EL (cell line): Measurements from ENCODE around the gene HECW1.

Source experiments
- DNase-seq: peaks from one replicate; pipeline ENCODE4 v3.0.0-alpha.2; 2016

The HECW1 gene

DNA sequence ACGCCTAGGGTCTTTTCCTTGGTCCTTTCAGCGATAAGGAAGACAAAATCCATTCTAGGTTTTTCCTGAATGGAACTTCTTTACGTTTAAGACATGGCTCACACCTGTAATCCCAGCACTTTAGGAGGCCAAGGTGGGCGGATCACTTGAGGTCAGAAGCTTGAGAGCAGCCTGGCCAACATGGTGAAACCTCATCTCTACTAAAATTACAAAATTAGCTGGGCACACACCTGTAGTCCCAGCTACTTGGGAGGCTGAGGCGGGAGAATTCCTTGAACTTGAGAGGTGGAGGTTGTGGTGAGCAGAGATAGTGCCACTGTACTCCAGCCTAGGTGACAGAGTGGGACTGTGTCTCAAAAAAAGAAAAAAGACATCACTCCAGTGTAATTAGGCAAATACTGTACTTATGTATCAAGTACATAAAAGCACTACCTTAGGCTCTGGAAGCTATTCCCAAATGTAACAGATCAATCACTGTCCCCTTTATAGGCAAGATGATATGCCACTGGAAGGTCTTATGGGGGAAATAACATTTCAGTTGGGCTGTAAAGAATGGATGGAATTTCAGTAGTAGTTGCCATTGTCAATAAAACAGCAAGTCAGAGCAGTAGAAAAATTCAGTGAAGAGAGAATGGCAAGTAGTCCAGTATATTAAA is 476.2 kb downstream of the HECW1 start:
- no peak for DNase-seq

DNA sequence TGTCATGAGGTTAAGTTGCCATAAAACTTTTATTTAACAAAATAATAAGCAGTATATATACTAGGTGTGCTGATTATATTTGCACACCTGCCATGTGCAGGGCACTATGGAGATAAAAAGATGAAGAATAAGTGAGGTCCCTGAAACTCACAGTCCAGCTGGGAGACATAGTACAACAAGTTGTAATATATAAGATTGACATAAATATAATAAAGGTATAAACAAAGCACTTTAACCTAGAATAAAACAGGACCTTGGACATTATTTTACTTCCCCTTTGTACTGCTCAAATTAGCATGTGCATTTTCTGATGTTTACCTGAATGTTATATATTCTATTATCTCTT is 476.7 kb downstream of the HECW1 start:
- DNase-seq, result no peak

DNA sequence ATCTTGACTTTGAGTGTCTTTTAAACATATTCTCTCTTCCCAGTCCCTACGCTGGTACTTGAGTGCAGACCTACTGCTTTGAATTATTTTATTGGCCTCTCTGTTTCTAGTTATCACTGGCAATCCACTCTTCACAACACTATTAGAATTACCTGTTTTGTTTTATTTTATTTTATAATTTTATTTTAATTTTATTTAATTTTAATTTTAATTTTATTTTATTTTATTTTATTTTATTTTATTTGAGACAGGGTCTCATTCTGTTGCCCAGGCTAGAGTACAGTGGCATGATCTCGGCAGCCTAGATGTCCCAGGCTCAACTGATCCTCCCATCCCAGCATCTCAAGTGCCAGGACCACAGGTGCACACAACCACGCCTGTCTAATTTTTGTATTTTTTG is 477.3 kb downstream of the HECW1 start:
- no peak for DNase-seq

DNA sequence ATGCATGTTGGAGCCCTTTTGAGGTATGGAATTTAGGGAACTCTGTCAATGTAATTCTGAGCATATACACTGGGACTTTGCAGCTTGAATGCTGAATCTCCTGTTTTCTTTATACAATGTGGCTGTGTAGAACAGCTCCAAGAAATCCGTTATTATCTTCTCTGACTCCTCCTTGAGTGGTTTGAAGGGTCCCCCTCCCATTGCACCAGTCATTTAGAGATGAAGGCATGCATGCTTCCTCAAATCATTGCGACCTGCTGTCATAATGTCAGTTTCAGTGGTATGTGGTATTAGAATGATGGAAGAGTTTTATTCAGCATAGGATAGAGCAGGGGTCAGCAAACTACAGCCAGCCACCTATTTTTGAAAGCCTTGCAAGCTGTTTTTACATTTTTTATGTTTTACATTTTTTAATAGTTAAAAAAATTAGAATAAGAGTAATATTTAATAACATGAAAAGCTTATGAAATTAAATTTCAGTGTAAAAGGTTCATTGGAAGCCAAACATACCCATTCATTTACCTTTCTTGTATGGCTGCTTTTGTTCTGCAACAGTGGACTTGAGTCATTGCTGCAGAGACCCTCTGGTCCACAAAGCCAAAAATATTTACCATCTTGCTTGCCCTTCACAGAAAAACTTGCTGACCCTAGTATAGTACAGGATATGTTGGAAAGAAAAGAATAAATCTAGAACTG is 478.6 kb downstream of the HECW1 start:
- DNase-seq, result no peak

DNA sequence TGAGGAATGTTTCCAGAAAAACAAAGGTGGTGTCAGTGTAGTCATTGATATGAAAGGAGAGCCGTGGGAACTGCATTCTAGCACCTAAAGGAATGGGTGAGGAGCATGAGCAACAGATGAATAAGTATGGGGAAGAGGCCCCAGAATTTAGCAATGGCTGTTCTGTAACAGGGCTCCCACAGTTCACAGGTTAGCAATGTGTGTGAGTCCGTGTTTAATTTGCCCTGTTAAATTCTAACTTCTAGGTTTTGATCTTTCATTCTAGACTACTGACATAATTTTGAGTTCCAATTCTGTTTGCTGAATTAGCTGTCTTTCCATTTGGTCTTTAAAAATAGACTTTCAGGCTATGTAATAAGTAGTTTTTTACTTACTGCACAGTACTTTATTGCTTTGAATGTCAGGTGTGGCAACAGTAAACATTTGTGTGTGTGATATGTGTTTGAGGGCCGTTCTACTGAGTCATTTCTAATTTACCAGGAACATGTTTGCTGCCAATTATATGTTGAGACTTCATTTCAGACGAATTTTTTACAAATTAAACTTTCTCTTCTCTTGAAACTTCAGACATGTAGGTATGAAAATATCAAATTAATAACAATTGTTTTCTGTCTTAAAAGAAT is 479.2 kb downstream of the HECW1 start:
- DNase-seq, result peak; percentile 53

DNA sequence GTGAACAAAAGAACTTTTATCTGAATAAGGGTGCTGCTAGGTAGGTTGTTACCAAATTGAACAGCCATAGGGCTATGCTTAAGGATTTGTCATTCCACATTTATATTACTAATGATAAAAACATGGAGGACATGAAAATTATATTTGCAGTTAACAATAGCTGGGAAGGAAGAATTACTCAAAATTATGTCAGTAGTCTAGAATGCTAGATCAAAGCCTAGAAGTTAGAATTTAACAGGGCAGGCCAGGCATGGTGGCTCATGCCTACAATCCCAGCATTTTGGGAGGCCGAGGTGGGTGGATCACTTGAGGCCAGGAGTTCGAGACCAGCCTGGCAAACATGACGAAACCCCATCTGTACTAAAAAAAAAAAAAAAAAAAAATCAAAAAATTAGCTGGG is 479.9 kb downstream of the HECW1 start:
- peak; percentile 6 for DNase-seq

DNA sequence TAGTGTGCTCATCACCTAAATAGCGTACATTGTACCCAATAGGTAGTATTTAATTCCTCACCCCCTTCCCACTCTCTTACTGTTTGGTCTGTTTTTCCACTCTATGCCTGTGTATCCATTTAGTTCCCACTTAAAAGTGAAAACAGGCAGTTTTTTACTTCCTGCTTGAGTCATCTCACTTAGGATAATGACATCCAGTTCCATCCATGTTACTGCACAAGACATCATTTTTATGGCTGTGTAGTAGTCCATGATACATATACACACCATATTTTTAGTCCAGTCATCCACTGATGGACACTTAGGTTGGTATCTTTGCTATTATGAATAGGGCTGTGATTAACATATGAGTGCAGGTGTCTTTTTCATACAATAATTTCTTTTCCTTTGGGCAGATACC is 480.6 kb downstream of the HECW1 start:
- no peak for DNase-seq

DNA sequence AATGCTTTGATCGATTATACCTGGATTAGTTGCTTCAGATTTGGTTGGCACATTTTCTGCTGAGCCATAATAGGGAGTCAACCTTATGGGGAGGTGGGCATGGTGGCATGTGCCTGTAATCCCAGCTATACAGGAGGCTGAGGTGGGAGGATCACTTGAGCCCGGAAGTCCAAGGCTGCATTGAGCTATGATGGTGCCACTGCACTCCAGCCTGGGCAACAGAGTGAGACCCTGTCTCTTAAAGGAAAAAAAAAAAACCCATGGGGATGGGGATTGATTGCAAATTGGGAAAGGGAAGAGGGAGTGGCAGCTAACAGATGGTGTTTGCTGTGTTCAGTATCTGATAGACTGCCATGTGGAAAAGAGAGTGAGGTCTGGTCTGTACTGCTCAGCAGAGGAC is 481.6 kb downstream of the HECW1 start:
- DNase-seq, result no peak

DNA sequence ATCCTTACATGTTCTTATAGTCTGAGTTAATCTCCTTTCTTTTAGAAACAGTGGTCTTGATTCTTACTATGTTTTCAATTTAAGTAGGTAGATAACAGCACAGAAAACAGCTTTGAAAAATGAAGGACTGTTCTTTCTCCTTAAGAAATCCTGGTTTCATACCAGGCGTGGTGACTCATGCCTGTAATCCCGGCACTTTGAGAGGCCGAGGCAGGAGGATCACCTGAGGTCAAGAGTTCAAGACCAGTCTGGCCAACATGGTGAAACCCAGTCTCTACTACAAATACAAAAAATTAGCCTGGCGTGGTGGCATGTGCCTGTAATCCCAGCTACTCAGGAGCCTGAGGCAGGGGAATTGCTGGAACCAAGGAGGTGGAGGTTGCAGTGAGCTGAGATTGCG is 484.0 kb downstream of the HECW1 start:
- DNase-seq, result peak; percentile 25

DNA sequence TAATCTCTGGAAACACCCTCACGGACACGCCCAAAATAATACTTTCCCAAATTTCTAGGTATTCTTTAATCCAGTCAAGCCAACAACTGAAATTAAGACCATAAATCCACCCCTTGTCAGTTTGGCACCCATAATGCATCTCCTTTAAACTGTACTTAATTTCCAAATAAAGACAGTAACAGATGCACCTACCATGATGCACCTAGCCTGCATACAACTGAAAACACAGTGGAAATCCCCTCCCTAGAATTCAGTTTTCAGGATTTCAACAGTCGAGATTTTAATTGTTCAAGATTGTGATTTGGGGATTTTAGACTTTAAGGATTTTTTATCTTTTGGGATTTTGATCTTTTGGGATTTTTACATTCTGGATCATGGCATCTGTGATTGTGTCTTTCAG is 487.6 kb downstream of the HECW1 start:
- no peak for DNase-seq

DNA sequence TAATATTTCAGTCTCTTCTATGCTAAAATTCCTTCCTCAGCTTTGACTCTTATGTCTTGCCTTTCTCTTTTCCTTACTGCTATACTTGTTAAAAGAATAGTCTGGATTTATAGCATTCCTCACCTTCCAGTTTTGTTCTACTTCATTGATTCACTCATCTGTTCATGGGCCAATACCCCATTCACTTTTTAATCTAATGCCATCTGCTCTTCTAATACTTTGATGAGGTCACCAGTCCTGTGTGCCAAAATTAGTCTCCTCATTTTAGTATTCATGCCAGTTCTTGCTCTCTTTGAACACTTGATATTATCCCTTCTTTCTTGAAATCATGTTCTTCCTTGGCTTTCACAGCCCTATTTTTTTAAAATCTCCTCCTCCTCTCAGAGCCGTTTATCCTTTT is 489.8 kb downstream of the HECW1 start:
- no peak for DNase-seq

DNA sequence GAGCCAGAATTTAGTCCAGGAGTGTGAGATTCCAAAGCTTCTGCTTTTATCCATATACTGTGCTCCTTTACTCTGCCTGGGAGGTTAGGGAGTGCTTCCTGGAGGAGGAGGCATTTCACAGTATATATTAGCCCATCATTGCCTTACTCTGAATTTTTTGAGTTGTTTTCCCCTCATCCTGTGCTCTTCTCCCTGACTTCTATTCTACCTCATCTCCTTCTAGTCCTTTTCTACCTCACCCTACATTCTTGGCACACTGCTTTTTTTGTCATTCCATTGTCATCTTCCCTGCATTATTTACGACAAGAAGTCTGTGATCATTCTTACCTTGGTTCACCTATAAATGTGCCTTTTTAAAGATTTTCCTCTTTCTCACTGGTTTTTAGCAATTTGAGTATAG is 491.8 kb downstream of the HECW1 start:
- no peak for DNase-seq

DNA sequence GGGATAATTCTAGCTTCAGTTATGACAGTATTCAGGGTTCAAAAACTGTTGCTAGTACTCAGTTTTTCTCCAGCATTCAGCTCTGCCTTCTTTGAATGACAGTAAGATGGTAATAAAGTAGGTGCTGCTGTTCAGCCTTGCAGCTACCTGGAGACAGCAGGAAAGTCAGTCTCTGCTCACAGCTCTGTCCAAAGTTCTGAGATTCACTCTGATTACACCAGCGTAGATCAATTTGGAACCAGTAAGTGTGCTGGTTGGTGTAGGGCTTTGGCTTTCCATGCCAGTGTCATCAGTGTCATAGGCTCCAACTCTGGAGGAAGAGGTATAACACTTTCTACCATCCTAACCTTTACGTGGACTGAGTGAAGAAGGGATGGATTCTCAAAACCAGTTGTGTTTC is 496.6 kb downstream of the HECW1 start:
- no peak for DNase-seq

DNA sequence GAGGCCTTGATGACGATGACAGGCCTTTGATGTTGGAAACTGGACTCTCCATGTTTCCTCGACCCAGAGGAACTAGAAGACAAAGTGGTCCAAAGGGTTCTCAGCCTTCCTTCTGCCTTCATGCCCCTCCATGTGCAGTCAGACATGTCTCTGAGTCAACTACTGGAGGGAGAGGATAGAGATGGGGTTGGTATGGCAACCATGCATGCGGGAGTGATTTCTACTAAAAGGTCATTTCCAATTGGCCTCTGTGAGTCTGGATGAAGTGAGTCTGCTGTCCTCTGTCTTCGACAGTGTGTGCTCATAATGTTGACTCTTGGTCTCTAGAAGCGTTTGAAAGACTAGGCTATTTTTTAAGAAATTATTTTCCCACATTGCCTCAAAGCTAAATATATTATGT is 499.7 kb downstream of the HECW1 start:
- peak; percentile 15 for DNase-seq

DNA sequence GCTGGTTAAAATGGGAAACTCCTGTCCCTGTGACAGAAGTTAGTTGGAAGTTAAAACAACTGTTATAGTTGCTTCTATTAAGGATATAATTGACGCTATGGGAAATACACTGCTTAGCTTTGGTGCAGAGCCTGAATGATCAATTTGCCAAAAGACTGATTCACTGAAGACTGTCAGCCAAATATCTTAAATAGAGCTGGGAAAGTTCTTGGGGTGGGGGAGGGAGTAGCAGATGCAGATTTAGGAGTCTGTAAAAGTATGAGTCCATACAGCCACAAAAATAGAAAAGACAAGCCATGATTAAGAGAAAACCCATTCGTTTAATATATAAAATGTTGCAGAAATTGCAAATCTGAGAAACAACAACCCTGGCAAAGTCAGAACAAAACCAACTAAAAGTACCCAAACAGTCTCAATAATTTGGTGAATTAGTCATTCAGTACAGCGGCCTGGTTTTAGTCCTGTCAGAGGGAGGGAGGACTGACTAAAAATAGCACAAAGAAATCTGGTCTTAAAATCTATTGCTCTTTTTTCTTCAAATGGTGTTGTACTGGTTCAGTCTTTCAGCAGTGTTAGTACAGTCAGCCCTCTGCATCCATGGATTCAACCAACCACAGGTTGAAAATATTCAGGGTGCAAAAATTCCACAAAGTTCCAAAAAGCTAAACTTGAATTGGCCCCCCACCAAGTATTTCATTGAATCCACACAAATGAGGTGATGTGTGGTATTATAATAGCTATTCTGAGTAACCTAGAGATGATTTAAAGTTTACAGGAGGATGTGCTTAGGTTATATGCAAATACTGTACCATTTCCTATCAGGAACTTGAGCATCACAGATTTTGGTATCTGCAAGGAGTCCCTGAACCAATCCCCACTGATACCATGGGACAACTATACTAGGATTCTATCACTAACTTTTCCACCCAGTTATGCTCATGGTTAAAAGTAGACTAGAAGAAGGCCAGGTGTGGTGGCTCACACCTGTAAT is 500.4 kb downstream of the HECW1 start:
- peak; percentile 39 for DNase-seq
